Measurements from ENCODE around the gene TRPM6.

Gene TRPM6

GRCh38 chr9:74775396-74775795 lies 112.3 kb downstream of the TRPM6 start:
- DNase-seq (ENCODE audit: low spot score) = peak; percentile 28

DNA sequence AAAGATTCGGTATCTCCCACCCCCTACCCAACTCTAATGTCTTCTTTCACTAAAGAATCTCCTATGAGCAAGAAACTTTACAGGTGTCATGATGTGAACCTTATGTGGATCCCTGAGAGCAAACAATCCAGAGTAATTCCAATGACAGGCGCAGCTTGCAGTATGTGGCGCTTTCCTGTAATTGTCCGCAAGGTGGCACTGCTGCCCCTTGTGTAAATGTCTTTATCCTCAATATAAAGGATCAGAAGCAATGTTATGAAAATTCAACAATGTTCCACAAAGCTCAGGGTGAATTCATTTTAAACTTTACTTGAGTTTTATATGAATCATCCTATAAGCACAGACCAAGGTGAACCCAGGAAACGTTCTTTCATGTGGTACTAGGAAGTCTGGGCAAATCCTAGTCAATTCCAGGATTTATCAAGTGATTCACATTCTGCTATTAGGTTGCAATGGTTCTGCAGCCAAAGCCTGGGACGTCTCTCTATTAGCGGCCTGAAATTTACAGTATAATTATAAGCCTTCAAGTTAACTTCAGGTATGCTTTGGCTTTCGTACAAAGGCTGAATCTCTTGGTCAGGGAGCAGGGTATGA lies 113.7 kb downstream of the TRPM6 start:
- DNase-seq (ENCODE audit: low spot score) = peak; percentile 80

DNA sequence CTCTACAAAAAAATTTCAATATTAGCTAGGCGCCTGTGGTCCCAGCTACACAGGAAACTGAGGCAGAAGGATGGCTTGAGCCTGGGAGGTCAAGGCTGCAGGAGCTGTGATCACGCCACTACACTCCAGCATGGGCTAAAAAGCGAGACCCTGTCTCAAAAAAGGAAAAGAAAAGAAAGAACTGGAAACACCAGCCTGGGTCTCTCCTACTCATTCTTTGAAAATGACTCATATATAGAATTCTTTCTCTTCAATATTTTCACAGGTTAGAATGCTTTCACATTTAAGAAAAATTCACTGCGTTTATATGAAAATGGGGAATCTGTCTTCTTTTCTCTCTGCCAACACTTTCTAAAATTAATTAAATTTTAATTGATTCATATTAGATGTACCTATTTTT lies 115.6 kb downstream of the TRPM6 start:
- no peak for DNase-seq (ENCODE audit: low spot score)

DNA sequence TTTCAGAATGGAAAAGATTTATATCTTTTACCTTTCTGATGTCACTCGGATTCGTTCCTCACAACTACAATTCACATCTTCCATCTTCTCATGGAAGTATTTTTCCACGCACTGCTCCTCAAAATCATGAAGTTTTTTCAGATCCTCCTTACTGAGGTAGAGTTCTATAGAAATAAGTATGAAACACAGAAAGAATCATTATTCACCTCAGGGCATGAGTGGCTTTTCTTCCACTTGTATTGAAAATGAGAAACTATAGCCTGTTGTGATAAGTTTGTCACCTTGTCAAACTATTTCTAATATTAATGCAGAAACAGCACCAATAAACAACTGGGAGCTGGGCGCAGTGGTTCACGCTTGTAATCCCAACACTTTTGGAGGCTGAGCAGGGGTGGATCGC lies 116.0 kb downstream of the TRPM6 start:
- no peak for DNase-seq (ENCODE audit: low spot score)

DNA sequence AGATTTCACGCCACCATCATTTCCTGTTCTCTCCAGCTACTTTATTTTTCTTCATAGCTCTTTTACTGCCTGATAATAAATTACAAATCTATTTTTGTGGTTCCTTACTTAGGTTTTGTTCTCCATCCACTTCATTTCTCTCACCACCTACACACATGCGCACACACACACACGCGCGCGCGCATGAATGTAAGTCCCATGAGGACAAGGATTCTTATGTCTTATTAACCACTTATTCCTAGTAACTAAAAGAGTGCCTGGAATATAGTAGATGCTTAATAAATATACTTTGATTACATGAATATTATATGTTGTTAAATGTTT lies 116.5 kb downstream of the TRPM6 start:
- DNase-seq (ENCODE audit: low spot score) = no peak

DNA sequence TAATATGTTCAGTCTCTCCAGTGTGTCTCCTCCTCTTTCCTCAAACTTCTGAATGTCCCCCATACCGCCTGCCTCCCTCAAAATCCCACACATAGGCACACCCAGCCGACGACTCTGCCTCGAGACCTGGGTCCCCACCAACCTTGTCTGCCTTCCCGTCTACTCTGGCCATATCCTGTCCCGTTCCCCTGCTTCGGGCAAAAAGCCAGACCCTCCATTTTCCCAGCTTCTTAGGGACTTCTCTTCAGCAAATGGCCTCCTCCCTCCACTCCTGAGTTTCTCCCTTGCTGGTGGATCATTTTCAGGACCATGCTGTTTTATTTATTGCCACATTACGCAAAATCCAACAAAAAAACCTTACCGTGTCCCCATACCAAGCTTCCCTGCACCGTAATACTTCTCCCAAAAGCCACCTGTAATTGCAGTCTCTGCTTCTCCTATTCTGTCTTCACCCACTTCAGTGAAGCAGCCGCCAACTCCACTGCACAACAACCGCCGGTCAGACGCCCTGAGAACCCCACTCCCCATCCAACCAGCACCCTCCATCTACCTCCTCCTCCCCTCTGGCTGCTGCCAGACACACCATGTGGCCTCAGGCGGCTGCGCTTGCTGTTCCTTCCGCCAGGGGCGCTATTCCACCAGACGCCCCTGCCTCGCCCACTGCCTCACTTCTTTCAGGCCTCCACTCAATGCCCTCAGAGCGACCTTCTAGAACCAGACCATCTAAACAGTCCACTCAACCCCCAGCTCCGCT lies 117.0 kb downstream of the TRPM6 start:
- no peak for DNase-seq (ENCODE audit: low spot score)

- DNase-seq (ENCODE audit: low spot score) = no peak
These were observed 122.2 kb downstream of the TRPM6 start for GRCh38 chr9:74765481-74765971.

- DNase-seq (ENCODE audit: low spot score) = no peak
These were observed 124.8 kb downstream of the TRPM6 start for GRCh38 chr9:74762950-74763349.

DNA sequence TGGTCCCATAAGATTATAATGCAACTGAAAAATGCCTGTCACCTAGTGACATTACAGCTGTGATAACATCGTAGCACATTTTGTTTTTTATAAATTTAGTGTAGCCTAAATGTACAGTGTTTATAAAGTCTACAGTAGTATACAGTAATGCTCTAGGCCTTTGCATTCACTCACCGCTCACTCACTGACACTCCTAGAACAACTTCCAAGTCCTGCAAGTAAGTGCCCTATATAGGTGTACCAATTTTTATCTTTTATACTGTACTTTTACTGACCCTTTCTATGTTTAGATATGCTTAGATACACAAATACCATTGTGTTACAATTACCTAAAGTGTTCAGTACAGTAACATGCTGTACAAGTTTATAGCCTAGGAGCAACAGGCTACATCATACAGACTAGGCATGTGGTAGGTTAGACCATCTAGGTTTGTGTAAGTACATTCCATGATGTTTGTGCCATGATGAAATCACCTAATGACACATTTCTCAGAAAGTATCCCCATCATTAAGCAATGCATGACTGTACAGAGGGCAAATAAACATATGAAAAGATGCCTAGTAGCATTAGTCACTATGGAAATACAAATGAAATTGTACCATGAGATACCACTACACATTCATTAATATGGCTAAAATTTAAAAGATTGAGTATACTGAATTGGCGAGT lies 127.6 kb downstream of the TRPM6 start:
- no peak for DNase-seq (ENCODE audit: low spot score)

DNA sequence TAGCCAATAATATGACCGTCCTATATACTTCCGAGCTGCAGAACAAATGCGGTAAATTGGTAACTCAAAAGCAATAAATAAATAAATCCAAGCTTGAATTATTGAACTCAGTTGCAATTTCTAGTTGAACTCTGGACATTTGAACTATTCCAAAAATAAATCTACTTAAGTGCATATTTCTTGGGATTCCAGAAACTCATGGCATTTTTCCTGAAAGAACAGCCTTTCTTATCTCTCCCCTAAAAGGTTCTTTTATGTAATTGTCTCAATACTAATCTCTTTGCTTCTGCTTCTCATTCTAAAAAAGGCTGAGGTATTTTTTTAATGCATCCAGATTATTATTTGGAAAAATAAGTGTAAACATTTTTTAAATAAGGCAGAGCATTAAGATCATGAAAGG lies 131.7 kb downstream of the TRPM6 start:
- DNase-seq (ENCODE audit: low spot score) = no peak

- DNase-seq (ENCODE audit: low spot score) = peak; percentile 53
These were observed 132.4 kb downstream of the TRPM6 start for GRCh38 chr9:74755355-74755754.

DNA sequence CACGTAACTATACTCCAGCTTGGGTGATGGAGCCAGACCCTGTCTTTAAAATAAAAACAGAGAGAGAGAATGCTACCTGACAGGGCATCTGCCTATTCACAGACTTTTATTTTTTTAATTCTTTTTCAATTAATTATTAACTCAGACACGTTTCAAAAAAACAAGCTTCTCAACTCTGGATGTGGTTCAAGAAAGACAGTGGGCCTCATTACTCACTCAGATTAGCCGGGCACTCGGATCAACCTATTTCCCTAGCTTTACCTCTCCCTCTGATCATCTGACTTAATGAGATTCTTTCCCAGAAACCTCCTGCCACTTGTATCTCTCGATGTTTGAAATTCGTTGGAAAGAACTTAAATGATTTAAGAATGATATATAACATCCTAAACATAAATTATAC lies 134.1 kb downstream of the TRPM6 start:
- no peak for DNase-seq (ENCODE audit: low spot score)

GRCh38 chr9:74748966-74749365 lies 138.8 kb downstream of the TRPM6 start:
- no peak for DNase-seq (ENCODE audit: low spot score)

DNA sequence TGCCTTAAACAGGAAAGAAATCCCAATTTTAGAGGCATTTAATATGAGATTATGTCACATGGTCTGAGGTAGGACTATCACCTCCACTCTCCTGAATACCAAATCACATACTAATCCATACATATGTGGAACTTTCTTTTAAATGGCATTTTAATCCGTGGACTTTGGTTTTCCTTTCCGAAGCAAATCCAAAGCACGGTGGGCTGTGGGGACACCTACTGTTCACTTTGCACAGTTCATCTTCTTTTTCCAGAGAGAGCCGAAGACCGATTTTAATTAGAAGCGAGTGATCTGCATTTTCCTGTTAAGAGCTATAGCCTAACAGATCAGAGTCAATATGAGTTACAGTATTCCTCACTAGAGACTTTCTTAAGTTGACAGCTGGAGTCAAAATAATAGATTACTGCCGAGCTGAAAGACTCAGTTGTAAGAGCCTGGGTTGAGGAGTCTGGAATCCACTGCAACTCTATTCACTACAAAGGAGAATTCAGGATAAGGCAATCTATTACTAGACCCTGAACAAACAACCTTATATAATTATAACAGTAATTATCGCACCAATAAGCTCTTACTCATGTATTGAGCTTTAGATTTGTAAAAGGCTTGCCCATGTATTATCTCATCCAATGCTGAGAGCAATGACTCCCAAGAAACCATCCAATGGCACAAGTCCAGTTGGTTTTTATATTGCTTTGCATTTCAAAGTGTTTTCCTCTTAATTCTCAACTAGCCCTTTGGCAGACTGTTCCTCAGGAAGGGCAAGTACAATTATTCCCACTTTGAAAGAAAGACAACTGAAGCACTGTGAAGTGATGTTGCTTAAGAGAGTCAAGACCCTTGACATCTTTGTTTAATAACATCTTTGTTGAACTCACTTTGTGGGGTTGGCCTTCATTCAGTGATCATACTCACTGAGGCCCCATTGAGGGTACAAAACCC lies 144.7 kb downstream of the TRPM6 start:
- DNase-seq (ENCODE audit: low spot score) = peak; percentile 45

- no peak for DNase-seq (ENCODE audit: low spot score)
These were observed 145.4 kb downstream of the TRPM6 start for GRCh38 chr9:74742191-74742790.

- no peak for DNase-seq (ENCODE audit: low spot score)
These were observed 151.1 kb downstream of the TRPM6 start for GRCh38 chr9:74736646-74737045.

DNA sequence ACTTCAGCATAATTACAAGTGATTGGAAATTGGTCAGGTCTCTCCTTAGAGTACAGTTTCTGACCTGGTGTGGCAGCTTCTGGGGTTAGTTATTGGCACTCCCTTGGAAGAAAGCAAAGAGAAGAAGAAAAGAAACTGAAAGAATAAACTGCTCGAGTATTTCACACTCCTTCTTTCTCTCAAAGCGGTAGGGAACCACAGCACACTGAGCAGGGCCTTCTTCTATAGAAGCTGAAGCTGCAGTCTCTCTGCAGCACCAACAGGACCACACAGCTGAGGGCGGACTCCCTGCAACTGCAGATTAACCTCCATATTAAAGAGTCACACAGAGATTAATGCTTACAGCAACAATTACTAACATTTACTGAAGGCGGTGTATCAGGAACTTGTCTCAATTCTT lies 152.0 kb downstream of the TRPM6 start:
- DNase-seq (ENCODE audit: low spot score) = no peak

DNA sequence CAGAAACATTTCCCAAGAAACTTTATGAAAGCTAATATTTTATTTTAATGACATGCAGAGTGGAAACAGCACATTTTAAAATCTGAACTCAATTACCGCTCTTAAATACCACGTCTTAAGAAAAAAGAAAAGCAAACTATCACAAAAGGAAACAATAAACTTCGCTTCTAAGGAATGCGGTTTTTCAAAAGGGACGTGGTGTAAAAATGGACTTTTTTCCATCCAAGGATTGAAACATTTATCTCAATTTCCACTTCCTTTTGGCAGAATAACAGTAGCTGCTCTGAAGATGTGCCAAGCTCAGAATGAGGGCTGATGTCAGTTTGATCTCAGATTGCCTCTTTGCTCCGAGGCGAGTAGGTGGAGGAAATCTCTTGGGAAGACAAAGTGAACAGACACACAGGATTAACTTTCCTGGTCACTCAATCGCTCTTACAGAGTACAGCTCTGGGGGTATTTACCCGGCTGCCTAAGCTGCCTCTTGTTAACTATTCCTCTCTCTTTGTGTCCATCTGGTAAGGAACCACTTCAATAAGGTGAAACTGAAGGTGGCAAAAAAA lies 158.5 kb downstream of the TRPM6 start:
- DNase-seq (ENCODE audit: low spot score) = no peak

GRCh38 chr9:74728176-74728575 lies 159.5 kb downstream of the TRPM6 start:
- DNase-seq (ENCODE audit: low spot score) = peak; percentile 29

- no peak for DNase-seq (ENCODE audit: low spot score)
These were observed 161.1 kb downstream of the TRPM6 start for GRCh38 chr9:74726581-74726980.

GRCh38 chr9:74724317-74724716 lies 163.4 kb downstream of the TRPM6 start:
- no peak for DNase-seq (ENCODE audit: low spot score)

Data from globus pallidus (tissue), 1 donor.